GM23338 (cell line): ENCODE data around the gene L3HYPDH. TPM values are rescaled to one million over a fixed set of nuclear protein-coding genes. Genes with fewer than 3 reads are reported as not detected.
"Not testable (repeated sequence)": the region's sequence is repeated elsewhere in the genome, so short reads cannot be mapped to it uniquely, and the experiment has no call there.

ENCODE experiments used
- ATAC-seq: fragments of 200-7000 bp; cut with Tn5 transposase; 3 replicates; pipeline ENCODE4 v1.9.1; 2020
- DNase-seq: peaks from one replicate; pipeline ENCODE4 v3.0.0-alpha.2; 2015; ENCODE audit warnings: low spot score
- H2AFZ ChIP-seq: fragments of 200-600 bp; sonication (generic); 2 replicates; pipeline ENCODE4 v1.8.0; 2016; ENCODE audit warnings: antibody characterized with exemption, mild to moderate bottlenecking, moderate library complexity
- H3F3A ChIP-seq: fragments of 200-600 bp; sonication (generic); replicated peaks from 2 replicates; pipeline ENCODE4 v1.8.0; 2017; ENCODE audit warnings: antibody characterized with exemption, mixed run types, low read depth
- H3K27ac ChIP-seq: fragments of 200-600 bp; sonication (generic); 2 replicates; pipeline ENCODE4 v1.6.1; 2016; ENCODE audit warnings: low read depth
- H3K27me3 ChIP-seq: fragments of 200-600 bp; sonication (generic); 2 replicates; pipeline ENCODE4 v1.8.0; 2016; ENCODE audit warnings: mild to moderate bottlenecking, mixed run types, moderate library complexity; ENCODE audit not compliant: insufficient read depth
- H3K36me3 ChIP-seq: fragments of 200-600 bp; sonication (generic); 2 replicates; pipeline ENCODE4 v1.8.0; 2016; ENCODE audit warnings: mild to moderate bottlenecking; ENCODE audit not compliant: insufficient read depth
- H3K4me1 ChIP-seq: fragments of 200-600 bp; sonication (generic); 2 replicates; pipeline ENCODE4 v1.8.0; 2016; ENCODE audit warnings: mild to moderate bottlenecking, moderate library complexity; ENCODE audit not compliant: insufficient read depth
- H3K4me2 ChIP-seq: fragments of 200-600 bp; sonication (generic); 2 replicates; pipeline ENCODE4 v1.7.1; 2017; ENCODE audit warnings: mixed run types
- H3K4me3 ChIP-seq: fragments of 200-600 bp; sonication (generic); 2 replicates; pipeline ENCODE4 v1.6.1; 2016; ENCODE audit warnings: mixed run types
- H3K79me2 ChIP-seq: fragments of 200-600 bp; sonication (generic); replicated peaks from 2 replicates; pipeline ENCODE4 v1.8.0; 2017; ENCODE audit warnings: mild to moderate bottlenecking; ENCODE audit not compliant: insufficient read depth
- H3K9me2 ChIP-seq: fragments of 200-600 bp; sonication (generic); 2 replicates; pipeline ENCODE4 v1.8.0; 2017; ENCODE audit not compliant: insufficient read depth
- H4K20me1 ChIP-seq: fragments of 200-600 bp; sonication (generic); replicated peaks from 2 replicates; pipeline ENCODE4 v1.8.0; 2017; ENCODE audit warnings: mild to moderate bottlenecking; ENCODE audit not compliant: insufficient read depth
- H3K27ac Mint-ChIP-seq: 2 replicates; pipeline ENCODE4 v1.8.0; 2020; ENCODE audit warnings: inconsistent platforms, mild to moderate bottlenecking, moderate library complexity, mixed read lengths
- H3K27me3 Mint-ChIP-seq: 3 replicates; pipeline ENCODE4 v1.8.0; 2022; ENCODE audit warnings: low read depth, mild to moderate bottlenecking, moderate library complexity, mixed read lengths, inconsistent platforms; ENCODE audit not compliant: insufficient read depth, poor library complexity
- H3K36me3 Mint-ChIP-seq: 3 replicates; pipeline ENCODE4 v1.8.0; 2021; ENCODE audit warnings: low read depth, mild to moderate bottlenecking, inconsistent platforms, moderate library complexity, mixed read lengths
- H3K4me1 Mint-ChIP-seq: 3 replicates; pipeline ENCODE4 v1.8.0; 2020; ENCODE audit warnings: mild to moderate bottlenecking, inconsistent platforms, mixed read lengths
- H3K4me3 Mint-ChIP-seq: 3 replicates; pipeline ENCODE4 v1.8.0; 2021; ENCODE audit warnings: moderate library complexity, mild to moderate bottlenecking, inconsistent platforms, mixed read lengths
- H3K9me3 Mint-ChIP-seq: 3 replicates; pipeline ENCODE4 v1.8.0; 2020; ENCODE audit warnings: moderate library complexity, mild to moderate bottlenecking, inconsistent platforms, mixed read lengths
- CREB1 ChIP-seq: fragments of 250-450 bp; sonication (Bioruptor Pico); IDR thresholded peaks from 2 replicates; pipeline ENCODE4 v1.5.0; 2020; ENCODE audit warnings: low read depth, mild to moderate bottlenecking, moderate library complexity
- JUNB ChIP-seq: IDR thresholded peaks from one replicate; pipeline ENCODE4 v1.6.1; 2016; ENCODE audit warnings: antibody characterized with exemption; ENCODE audit not compliant: unreplicated experiment
- NANOG ChIP-seq: IDR thresholded peaks from 2 replicates; pipeline ENCODE4 v1.6.1; 2016; ENCODE audit warnings: antibody characterized with exemption, borderline replicate concordance
- POLR2AphosphoS5 ChIP-seq: IDR thresholded peaks from 2 replicates; pipeline ENCODE4 v1.6.1; 2016; ENCODE audit warnings: antibody characterized with exemption, low read depth
- STAT1 ChIP-seq: IDR thresholded peaks from one replicate; pipeline ENCODE4 v1.6.1; 2016; ENCODE audit warnings: antibody characterized with exemption; ENCODE audit not compliant: unreplicated experiment
- ZNF114 ChIP-seq: fragments of 250-450 bp; sonication (Bioruptor Pico); IDR thresholded peaks from 2 replicates; pipeline ENCODE4 v1.5.0; 2020; ENCODE audit warnings: mild to moderate bottlenecking, moderate library complexity
- ZNF331 ChIP-seq: fragments of 250-450 bp; sonication (Bioruptor Pico); IDR thresholded peaks from 2 replicates; pipeline ENCODE4 v1.5.0; 2020; ENCODE audit warnings: low read depth, mild to moderate bottlenecking, moderate library complexity
- polyA plus RNA-seq: library from polyadenylated mRNA; unstranded; fragments of >200 nt; fragmentation: Nextera tagmentation; extraction: Ambion mirVana; gene quantifications from 2 replicates; pipeline ENCODE4 v1.2.1, GENCODE V29; 2016
- total RNA-seq: library from RNA; depleted of rRNA; stranded (reverse); fragments of >200 nt; shearing (Covaris generic); gene quantifications from 2 replicates; pipeline ENCODE4 v1.2.3, GENCODE V29; 2014
- TF ChIP-seq, protein P1 (sequence below): fragments of 250-450 bp; sonication (Bioruptor Pico); IDR thresholded peaks from 2 replicates; pipeline ENCODE4 v1.5.0; 2020; ENCODE audit warnings: mild to moderate bottlenecking, moderate library complexity
- TF ChIP-seq, protein P2 (sequence below), 2 experiments: fragments of 200-600 bp in 1 of 2; sonication (generic) in 1 of 2; conservative IDR thresholded peaks; 2 replicates each; pipeline versions ENCODE4 v1.5.1 to v1.6.1; 2016 to 2017; ENCODE audit warnings: antibody characterized with exemption in 2 of 2, low read depth in 2 of 2, mild to moderate bottlenecking in 2 of 2, moderate library complexity in 1 of 2

L3HYPDH gene
- total and polyA plus RNA-seq, 2 experiments from 2014 or later: 18.6 to 24.8 TPM

DNA sequence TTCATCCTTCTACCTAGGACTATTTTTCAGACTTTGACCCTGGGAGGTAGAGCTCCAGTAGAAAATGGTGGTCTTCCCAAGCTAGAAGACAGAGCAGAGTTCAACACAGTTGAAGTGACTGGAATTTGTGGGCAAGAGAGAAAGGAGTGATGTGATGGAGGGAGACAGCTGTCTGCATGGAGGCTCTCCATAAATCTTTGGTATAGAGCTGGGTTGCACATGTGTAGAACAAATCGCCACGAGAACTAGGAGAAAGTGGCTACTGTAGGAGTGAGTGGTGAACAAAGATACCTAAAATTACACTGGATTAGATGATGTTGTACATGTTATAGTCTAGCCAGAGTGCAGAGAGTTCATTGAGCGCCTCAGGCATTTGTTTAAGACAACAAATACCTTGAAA is 33.5 kb downstream of the L3HYPDH start:
- no peak overlapping the region for H3K4me3 ChIP-seq
- no peak overlapping the region for H3K4me2 ChIP-seq
- H3K4me1 Mint-ChIP-seq: no peaks in the 10 kb centered on the region; the same call in 2 of the 3 replicates
- H3K36me3 Mint-ChIP-seq: no peaks in the 10 kb centered on the region
- peaks cover 2% of the 10 kb centered on the region for H3K27me3 Mint-ChIP-seq
- no peaks in the 10 kb centered on the region for H3F3A ChIP-seq
- H3K4me1 ChIP-seq: no peaks in the 10 kb centered on the region
- no peak for ATAC-seq
- H3K27me3 ChIP-seq: no peaks in the 10 kb centered on the region
- H2AFZ ChIP-seq: no peak overlapping the region
- no peaks in the 10 kb centered on the region for H3K36me3 ChIP-seq
- no peaks in the 10 kb centered on the region for H3K9me2 ChIP-seq
- DNase-seq: no peak
- H3K27ac ChIP-seq: no peak overlapping the region
- TF ChIP-seq STAT1: no peak
- TF ChIP-seq, protein P1, sequence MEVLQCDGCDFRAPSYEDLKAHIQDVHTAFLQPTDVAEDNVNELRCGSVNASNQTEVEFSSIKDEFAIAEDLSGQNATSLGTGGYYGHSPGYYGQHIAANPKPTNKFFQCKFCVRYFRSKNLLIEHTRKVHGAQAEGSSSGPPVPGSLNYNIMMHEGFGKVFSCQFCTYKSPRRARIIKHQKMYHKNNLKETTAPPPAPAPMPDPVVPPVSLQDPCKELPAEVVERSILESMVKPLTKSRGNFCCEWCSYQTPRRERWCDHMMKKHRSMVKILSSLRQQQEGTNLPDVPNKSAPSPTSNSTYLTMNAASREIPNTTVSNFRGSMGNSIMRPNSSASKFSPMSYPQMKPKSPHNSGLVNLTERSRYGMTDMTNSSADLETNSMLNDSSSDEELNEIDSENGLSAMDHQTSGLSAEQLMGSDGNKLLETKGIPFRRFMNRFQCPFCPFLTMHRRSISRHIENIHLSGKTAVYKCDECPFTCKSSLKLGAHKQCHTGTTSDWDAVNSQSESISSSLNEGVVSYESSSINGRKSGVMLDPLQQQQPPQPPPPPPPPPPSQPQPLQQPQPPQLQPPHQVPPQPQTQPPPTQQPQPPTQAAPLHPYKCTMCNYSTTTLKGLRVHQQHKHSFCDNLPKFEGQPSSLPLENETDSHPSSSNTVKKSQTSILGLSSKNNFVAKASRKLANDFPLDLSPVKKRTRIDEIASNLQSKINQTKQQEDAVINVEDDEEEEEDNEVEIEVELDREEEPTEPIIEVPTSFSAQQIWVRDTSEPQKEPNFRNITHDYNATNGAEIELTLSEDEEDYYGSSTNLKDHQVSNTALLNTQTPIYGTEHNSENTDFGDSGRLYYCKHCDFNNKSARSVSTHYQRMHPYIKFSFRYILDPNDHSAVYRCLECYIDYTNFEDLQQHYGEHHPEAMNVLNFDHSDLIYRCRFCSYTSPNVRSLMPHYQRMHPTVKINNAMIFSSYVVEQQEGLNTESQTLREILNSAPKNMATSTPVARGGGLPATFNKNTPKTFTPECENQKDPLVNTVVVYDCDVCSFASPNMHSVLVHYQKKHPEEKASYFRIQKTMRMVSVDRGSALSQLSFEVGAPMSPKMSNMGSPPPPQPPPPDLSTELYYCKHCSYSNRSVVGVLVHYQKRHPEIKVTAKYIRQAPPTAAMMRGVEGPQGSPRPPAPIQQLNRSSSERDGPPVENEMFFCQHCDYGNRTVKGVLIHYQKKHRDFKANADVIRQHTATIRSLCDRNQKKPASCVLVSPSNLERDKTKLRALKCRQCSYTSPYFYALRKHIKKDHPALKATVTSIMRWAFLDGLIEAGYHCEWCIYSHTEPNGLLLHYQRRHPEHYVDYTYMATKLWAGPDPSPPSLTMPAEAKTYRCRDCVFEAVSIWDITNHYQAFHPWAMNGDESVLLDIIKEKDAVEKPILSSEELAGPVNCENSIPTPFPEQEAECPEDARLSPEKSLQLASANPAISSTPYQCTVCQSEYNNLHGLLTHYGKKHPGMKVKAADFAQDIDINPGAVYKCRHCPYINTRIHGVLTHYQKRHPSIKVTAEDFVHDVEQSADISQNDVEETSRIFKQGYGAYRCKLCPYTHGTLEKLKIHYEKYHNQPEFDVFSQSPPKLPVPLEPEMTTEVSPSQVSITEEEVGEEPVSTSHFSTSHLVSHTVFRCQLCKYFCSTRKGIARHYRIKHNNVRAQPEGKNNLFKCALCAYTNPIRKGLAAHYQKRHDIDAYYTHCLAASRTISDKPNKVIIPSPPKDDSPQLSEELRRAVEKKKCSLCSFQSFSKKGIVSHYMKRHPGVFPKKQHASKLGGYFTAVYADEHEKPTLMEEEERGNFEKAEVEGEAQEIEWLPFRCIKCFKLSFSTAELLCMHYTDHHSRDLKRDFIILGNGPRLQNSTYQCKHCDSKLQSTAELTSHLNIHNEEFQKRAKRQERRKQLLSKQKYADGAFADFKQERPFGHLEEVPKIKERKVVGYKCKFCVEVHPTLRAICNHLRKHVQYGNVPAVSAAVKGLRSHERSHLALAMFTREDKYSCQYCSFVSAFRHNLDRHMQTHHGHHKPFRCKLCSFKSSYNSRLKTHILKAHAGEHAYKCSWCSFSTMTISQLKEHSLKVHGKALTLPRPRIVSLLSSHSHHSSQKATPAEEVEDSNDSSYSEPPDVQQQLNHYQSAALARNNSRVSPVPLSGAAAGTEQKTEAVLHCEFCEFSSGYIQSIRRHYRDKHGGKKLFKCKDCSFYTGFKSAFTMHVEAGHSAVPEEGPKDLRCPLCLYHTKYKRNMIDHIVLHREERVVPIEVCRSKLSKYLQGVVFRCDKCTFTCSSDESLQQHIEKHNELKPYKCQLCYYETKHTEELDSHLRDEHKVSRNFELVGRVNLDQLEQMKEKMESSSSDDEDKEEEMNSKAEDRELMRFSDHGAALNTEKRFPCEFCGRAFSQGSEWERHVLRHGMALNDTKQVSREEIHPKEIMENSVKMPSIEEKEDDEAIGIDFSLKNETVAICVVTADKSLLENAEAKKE: no peak
- TF ChIP-seq, protein P2, sequence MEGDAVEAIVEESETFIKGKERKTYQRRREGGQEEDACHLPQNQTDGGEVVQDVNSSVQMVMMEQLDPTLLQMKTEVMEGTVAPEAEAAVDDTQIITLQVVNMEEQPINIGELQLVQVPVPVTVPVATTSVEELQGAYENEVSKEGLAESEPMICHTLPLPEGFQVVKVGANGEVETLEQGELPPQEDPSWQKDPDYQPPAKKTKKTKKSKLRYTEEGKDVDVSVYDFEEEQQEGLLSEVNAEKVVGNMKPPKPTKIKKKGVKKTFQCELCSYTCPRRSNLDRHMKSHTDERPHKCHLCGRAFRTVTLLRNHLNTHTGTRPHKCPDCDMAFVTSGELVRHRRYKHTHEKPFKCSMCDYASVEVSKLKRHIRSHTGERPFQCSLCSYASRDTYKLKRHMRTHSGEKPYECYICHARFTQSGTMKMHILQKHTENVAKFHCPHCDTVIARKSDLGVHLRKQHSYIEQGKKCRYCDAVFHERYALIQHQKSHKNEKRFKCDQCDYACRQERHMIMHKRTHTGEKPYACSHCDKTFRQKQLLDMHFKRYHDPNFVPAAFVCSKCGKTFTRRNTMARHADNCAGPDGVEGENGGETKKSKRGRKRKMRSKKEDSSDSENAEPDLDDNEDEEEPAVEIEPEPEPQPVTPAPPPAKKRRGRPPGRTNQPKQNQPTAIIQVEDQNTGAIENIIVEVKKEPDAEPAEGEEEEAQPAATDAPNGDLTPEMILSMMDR (conservative IDR thresholded peaks at IDR 0.05; ENCODE audit: low read depth in 2 of 2): no peak
- TF ChIP-seq JUNB: no peak
- TF ChIP-seq CREB1: no peak
- no peak for TF ChIP-seq ZNF331 (CRISPR knock-in tag)
- TF ChIP-seq NANOG: no peak
- no peak for TF ChIP-seq POLR2AphosphoS5
- no peak for TF ChIP-seq ZNF114 (CRISPR knock-in tag)
- H3K9me3 Mint-ChIP-seq: no peaks in the 10 kb centered on the region
- H3K27ac Mint-ChIP-seq: no peak overlapping the region
- no peak overlapping the region for H3K4me3 Mint-ChIP-seq
- no peaks in the 10 kb centered on the region for H4K20me1 ChIP-seq
- H3K79me2 ChIP-seq: no peaks in the 10 kb centered on the region

DNA sequence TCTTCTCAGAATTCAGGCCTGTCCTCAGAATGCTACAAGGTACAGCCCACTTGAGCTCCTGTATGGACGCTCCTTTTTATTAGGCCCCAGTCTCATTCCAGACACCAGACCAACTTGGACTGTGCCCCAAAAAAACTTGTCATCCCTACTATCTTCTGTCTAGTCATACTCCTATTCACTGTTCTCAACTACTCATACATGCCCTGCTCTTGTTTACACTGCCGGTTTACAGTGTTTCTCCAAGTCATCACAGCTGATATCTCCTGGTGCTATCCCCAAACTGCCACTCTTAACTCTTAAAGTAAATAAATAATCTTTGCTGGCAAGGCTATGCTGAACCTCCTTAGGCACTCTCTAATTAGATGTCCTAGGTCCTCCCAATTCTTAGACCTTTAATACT is 35.5 kb downstream of the L3HYPDH start:
- H3K36me3 Mint-ChIP-seq, H3K9me3 Mint-ChIP-seq, H4K20me1 ChIP-seq, H3K4me3 ChIP-seq, H3K79me2 ChIP-seq, H3K4me1 ChIP-seq, H3K27ac ChIP-seq, H3K4me2 ChIP-seq, H3F3A ChIP-seq, H3K4me3 Mint-ChIP-seq, H3K27me3 Mint-ChIP-seq, H3K4me1 Mint-ChIP-seq, H3K27me3 ChIP-seq, H3K27ac Mint-ChIP-seq, H3K36me3 ChIP-seq, DNase-seq, ATAC-seq, H3K9me2 ChIP-seq, H2AFZ ChIP-seq: not testable (repeated sequence)
